HG02759 (cell line): ENCODE measurements around the gene GLP2R.

ENCODE experiments used
- ATAC-seq: cut with Tn5 transposase; IDR thresholded peaks from one replicate; pipeline ENCODE4 v1.9.1; 2021; ENCODE audit warnings: mild to moderate bottlenecking, moderate library complexity; ENCODE audit not compliant: unreplicated experiment

Gene GLP2R

DNA sequence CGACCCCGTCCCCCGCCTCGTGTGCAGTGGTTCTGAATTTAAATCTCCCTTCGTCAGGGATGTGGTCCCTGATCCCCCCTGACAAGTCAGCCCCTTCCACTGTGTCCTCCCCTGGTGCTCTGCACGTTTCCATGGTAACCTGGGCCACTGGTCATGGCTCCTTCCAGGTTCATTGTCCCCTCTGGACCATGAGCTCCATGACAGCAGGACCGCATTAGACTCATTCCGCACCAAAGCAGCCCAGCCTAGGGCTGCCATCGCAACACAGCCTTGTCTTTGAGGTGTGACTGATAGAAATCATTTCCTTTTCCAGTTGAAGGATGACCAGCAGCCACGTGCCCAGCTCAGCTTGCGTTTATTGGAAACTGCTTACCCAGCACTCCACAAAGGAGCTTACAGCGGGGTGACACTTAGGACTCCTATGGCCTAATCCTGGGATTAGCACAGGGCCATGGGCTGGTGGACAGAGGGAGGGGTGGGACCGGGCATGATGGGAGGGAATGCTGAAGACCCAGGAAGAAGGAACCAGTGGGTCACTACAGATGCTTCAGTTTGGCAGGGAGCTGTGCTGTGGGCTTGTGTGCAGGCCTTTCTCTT, 71.7 kb downstream of the GLP2R start:
- ATAC-seq: no peak

DNA sequence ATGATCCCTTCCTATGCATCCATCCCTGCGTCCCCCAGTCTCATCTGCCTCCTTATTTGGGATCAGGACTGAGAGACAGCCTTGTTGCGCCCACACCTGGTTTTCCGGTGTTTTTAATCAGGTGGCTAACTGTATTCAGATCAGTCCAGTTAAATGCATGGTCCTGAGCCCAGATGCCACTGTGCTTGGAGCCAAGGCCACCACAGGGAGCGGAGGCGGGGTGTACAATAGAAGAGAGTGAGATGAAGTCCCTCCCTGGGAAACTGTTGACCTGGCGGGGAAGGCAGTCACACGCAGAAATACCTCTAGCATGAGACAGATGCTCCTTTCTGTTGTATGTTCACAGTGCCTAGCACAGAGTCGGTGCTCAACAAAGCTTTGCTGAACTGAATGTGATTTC, 73.1 kb downstream of the GLP2R start:
- no peak for ATAC-seq

GRCh38 chr17:9899280-9900043, 73.7 kb downstream of the GLP2R start:
- ATAC-seq: no peak

GRCh38 chr17:9900044-9900594, 74.4 kb downstream of the GLP2R start:
- ATAC-seq: no peak

DNA sequence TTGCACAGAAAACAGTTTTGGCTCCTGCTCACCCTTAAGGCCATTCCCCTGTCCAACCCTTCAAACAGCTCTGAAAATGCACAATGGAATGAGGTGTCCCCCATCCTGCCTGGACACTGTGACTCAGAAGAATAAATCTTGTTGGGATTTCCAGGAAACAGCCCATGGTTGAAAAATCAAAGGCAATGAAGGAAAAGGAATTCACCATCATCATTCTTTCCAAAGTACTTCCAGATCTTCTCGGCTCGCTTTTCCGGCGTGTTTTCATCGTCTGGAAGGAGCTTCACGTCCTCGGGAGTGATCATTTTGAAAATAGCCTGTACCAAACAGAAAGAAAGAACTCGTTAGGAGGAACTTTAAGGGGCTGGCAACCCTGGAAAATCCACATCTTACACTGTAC, 75.1 kb downstream of the GLP2R start:
- ATAC-seq: no peak

GRCh38 chr17:9902120-9902519, 76.4 kb downstream of the GLP2R start:
- ATAC-seq: no peak

DNA sequence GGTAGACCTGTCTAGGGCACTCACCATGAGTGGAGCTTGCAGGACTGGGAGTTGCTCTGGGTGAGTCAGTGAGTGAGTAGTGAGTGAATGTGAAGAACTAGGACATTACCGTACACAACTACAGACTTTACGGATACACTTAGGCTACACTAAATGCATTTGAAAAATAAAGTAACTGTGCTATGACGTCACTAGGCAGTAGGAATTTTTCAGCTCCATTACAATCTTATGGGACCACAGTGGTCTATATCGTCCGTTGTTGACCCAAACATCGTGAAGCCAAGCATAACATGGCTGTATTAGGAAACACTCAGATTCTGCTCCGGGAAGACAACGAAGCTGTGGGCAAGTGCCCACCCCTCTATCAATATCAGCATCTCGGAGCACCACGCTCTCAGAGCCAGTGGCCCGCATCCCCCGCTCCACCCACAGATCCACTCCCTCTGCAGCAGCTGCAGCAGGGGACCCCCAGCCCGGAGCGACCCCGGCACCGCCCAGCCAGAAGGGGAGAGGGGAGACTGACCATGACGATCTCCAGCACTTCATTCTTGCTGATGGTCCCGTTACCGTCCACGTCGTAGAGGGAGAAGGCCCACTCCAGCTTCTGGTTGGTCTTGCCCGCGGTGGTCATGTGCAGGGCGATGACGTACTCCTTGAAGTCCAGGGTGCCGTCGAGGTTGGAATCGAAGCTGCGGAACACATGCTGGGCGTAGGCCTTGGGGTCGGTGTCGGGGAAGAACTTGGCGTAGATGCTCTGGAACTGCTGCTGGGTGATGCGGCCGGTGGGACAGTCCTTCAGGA, 78.8 kb downstream of the GLP2R start:
- ATAC-seq: no peak

- no peak for ATAC-seq
These were observed 79.3 kb downstream of the GLP2R start, which contains the start of gene RCVRN for GRCh38 chr17:9905078-9905415. Gene RCVRN (minus strand): TSS chr17:9905271. CDS start chr17:9905180, 91 bp downstream.

GRCh38 chr17:9905902-9906301, 80.2 kb downstream of the GLP2R start:
- peak; percentile 58 for ATAC-seq

DNA sequence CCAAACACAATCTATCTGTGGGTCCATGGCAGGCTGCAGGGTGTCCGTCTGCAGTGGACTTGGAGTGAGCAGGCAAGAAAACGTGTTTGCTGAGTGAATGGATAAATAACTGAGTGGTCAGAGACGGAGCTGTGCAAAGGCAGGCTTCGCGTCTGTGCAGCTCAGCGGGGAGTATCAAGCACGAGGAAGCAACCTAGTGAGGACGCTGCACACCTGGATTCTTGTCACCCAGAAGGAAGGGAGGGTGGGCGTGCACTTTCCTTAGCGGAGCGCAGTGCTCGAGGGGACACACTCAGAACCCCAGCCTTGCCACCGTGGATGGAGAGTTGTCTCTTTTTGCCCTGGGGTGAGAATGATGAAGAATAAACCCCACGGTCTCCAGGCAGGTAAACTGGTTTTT, 80.9 kb downstream of the GLP2R start:
- ATAC-seq: no peak

GRCh38 chr17:9907131-9907530, 81.4 kb downstream of the GLP2R start:
- ATAC-seq: no peak

- ATAC-seq: no peak
These were observed 82.3 kb downstream of the GLP2R start for GRCh38 chr17:9907883-9908648.

DNA sequence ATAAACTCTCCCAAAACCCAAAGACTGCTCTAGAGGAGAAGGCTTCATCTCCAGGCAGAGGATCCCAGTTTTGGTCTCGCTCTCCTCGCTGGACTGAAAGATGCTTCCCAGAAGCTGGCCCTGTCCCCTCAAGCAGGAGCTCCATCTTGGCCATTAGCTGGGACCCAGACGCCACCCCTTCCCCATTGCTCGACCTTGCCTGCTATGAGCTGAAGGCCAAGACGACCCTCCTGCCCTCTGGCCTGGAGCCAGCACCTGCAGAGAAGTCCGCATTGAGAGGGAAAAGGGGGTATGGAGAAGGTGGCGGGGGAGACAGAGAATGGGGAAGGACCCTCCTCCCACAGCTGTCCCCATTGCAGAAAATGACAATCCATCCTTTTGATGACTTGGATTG, 82.9 kb downstream of the GLP2R start:
- no peak for ATAC-seq

DNA sequence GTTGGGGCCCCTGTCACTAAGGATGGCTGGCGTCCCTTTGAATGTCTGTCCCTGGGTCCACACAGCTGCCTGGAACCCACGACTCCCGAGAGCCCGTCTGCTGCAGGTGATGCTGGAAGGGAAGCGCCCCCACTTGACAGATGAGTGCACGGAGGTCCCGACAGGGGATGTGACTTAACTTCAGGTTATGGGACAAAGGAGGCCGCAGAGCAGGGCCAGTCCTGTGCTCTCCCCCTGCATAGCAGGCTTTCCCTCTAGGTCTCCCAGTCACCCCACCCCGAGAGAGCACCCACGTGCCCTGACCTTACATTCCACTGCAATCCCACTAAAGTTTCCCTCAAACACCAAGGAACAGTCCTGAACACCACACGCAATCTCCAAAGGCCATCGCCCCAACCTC, 85.4 kb downstream of the GLP2R start:
- ATAC-seq: no peak

DNA sequence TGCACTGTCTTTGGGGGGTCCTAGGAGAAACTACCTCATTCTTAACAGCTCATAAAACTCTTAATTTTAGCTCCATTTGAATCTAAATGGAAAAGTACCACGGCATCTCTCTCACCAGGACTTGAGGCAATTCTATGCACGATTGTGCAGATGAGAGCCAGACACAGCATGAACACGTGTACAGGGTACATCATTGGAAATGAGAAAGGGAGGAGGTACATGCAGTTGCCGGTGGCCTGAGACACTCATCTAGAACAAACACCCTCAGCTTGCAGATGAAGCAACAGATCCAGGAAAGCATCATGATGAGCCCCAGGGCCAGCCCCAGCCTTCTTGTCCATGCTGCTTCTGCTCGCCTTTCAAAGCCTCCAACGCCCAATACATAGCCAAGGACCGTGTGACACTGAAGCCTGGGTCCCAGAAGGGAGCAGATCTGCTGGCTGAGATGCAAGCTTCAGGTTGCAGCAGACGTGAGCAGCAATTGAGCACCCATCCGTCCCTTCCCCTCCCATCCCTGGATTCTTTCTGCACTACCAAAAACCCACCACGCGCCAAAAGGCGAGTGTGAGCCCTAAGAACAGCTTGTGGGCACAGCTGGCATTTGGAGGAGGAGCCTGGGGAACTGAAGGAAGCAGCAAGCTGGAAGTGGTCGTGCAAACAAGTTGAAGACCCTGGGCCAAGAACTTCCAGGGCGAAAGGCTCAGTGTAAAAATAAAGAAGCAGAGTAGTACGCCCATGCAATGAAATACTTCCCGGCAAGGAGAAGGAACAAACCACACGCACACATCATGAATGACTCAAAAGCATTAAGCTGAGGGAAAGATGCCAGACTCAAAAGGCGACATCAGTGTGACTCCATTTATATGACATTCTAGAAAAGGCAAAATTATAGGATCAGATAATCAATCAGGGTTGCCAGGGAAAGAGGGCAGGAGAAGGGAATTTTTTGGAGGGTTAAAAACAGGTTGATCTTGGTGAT, 86.7 kb downstream of the GLP2R start:
- ATAC-seq: no peak

GRCh38 chr17:9913476-9913875, 87.8 kb downstream of the GLP2R start:
- ATAC-seq: no peak

DNA sequence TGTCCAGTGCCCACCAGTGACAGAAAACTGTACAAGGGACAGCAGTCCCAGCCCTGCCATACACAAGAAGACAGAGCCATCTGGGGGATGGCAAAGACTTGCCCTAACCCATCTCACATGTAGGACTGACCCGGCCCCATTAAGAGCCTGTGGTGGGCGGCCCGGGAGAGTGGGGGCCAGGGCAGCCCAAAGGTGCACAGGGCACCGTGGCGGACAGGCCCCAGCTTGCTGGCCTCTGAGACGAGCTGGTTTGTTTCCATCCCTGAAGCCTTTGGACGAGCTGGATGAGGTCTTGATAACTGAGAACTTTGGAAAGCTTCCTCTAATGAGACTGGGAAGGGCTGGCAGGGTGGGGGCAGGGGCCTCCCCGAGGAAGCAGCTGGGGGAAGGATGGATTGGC, 90.4 kb downstream of the GLP2R start:
- no peak for ATAC-seq

DNA sequence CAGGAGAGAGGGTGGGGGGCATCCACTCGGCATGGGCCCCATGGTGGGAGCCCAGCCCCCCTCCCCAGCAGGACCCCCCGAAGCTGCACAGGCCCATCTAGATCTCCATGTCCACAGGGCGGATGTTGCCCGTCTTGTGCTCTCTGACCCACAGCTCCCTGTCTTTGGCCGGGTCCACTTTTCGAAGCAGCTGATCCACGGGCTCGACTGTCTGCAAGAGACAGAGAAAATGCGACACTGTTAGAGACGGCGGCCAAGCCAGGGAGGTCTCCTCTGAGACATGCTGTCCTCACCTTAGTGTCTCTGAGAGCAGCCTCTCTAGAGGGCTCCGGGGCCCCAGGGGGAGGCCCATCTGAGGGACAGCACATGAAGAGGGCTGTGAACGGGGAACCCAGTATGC, 91.4 kb downstream of the GLP2R start:
- no peak for ATAC-seq

- ATAC-seq: no peak
These were observed 92.1 kb downstream of the GLP2R start for GRCh38 chr17:9917801-9918200.

- ATAC-seq: no peak
These were observed 92.6 kb downstream of the GLP2R start for GRCh38 chr17:9918352-9918751.
